ENCODE results near the gene CMIP.
A peak's percentile ranks its signal among the peaks of the same experiment; 100 is the strongest.

The CMIP gene

GRCh38 chr16:81591545-81591870 is 146.9 kb downstream of the CMIP start:
- H3K27ac ChIP-seq = no peak overlapping the region
- no peak for DNase-seq (ENCODE audit: low read depth, low spot score)

- DNase-seq (ENCODE audit: low read depth, low spot score) = no peak
- no peak overlapping the region for H3K27ac ChIP-seq
Observed at GRCh38 chr16:81592353-81592866, 147.8 kb downstream of the CMIP start.

GRCh38 chr16:81593481-81593880 is 148.9 kb downstream of the CMIP start:
- no peak overlapping the region for H3K27ac ChIP-seq
- no peak for DNase-seq (ENCODE audit: low read depth, low spot score)

- no peak overlapping the region for H3K27ac ChIP-seq
Observed at GRCh38 chr16:81595629-81596292, 151.2 kb downstream of the CMIP start.

GRCh38 chr16:81597079-81597658 is 152.6 kb downstream of the CMIP start:
- H3K27ac ChIP-seq = no peak overlapping the region

More at GRCh38 chr16:81595629-81596292, 151.2 kb downstream of the CMIP start:
- DNase-seq (ENCODE audit: low read depth, low spot score) = no peak

GRCh38 chr16:81598083-81598482 is 153.5 kb downstream of the CMIP start:
- no peak overlapping the region for H3K27ac ChIP-seq
- no peak for DNase-seq (ENCODE audit: low read depth, low spot score)

More at GRCh38 chr16:81597079-81597658, 152.6 kb downstream of the CMIP start:
- no peak for DNase-seq (ENCODE audit: low read depth, low spot score)

GRCh38 chr16:81599034-81599744 is 154.6 kb downstream of the CMIP start:
- H3K27ac ChIP-seq = peak overlapping the region; percentile 85
- no peak for DNase-seq (ENCODE audit: low read depth, low spot score)

GRCh38 chr16:81600275-81600674 is 155.7 kb downstream of the CMIP start:
- DNase-seq (ENCODE audit: low read depth, low spot score) = no peak
- H3K27ac ChIP-seq = peak overlapping the region; percentile 85

- peak overlapping the region; percentile 85 for H3K27ac ChIP-seq
- DNase-seq (ENCODE audit: low read depth, low spot score) = peak; percentile 80
Observed at GRCh38 chr16:81601008-81601428, 156.4 kb downstream of the CMIP start.

GRCh38 chr16:81601601-81602255 is 157.1 kb downstream of the CMIP start:
- peak overlapping the region; percentile 85 for H3K27ac ChIP-seq
- no peak for DNase-seq (ENCODE audit: low read depth, low spot score)

- no peak for DNase-seq (ENCODE audit: low read depth, low spot score)
Observed at GRCh38 chr16:81602256-81602776, 157.7 kb downstream of the CMIP start.

GRCh38 chr16:81602792-81603191 is 158.2 kb downstream of the CMIP start:
- DNase-seq (ENCODE audit: low read depth, low spot score) = no peak
- H3K27ac ChIP-seq = no peak overlapping the region

More at GRCh38 chr16:81602256-81602776, 157.7 kb downstream of the CMIP start:
- H3K27ac ChIP-seq = peak overlapping the region; percentile 85

GRCh38 chr16:81604960-81605383 is 160.4 kb downstream of the CMIP start:
- H3K27ac ChIP-seq = peak overlapping the region; percentile 67
- peak; percentile 53 for DNase-seq (ENCODE audit: low read depth, low spot score)

GRCh38 chr16:81606039-81606438 is 161.4 kb downstream of the CMIP start:
- no peak overlapping the region for H3K27ac ChIP-seq

GRCh38 chr16:81607006-81607405 is 162.4 kb downstream of the CMIP start:
- no peak for DNase-seq (ENCODE audit: low read depth, low spot score)
- H3K27ac ChIP-seq = no peak overlapping the region

More at GRCh38 chr16:81606039-81606438, 161.4 kb downstream of the CMIP start:
- DNase-seq (ENCODE audit: low read depth, low spot score) = no peak

- no peak overlapping the region for H3K27ac ChIP-seq
- DNase-seq (ENCODE audit: low read depth, low spot score) = no peak
Observed at GRCh38 chr16:81607805-81608522, 163.4 kb downstream of the CMIP start.

GRCh38 chr16:81608523-81609209 is 164.1 kb downstream of the CMIP start:
- DNase-seq (ENCODE audit: low read depth, low spot score) = no peak
- H3K27ac ChIP-seq = no peak overlapping the region

GRCh38 chr16:81609323-81609892 is 164.8 kb downstream of the CMIP start:
- DNase-seq (ENCODE audit: low read depth, low spot score) = no peak
- H3K27ac ChIP-seq = no peak overlapping the region

All from epithelial cell of prostate (primary cell).